ENCODE data around the gene SLC38A3. TPM values are rescaled to one million over a fixed set of nuclear protein-coding genes. Genes with fewer than 3 reads are reported as not detected.

Gene SLC38A3
- total RNA-seq, 1 donor from 2014 or later: not detected

DNA sequence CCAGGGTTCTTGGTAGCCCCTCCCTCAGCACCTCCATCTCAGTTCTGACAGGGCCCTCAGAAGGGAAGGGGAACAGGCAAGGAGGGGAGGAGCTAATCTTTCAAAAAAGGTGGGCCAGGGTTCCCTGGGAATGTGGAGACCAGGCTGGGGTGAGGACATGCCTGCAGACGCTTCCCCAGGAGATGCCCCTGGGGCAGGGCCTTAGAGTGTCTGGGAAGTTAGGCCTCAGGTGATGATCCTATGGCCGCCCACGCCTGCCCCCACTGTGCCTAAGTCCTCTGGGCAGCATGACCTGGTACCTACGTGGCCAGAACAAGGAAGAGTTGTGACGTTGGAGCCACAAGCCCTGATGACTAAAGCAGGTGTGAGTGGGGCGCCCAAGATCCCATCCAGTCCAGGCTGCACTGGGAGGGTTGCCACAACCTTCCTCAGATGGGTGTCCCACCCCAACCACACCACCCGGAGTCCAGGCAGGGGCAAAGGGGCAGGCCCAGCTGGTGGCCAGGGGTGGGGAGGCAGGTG, 60.0 kb downstream of the SLC38A3 start:
- Mint-ChIP-seq H3K27me3 (ENCODE audit: unreplicated experiment) (peaks cover 11% of the 10 kb centered on the region), H3K27ac (ENCODE audit: unreplicated experiment) (no peak overlapping the region), H3K9me3 (ENCODE audit: unreplicated experiment) (peaks cover 8% of the 10 kb centered on the region), H3K4me3 (ENCODE audit: unreplicated experiment) (no peak overlapping the region), H3K4me1 (ENCODE audit: low read depth, unreplicated experiment) (peaks cover 9% of the 10 kb centered on the region), H3K36me3 (ENCODE audit: unreplicated experiment) (no peaks in the 10 kb centered on the region)
- no peak for DNase-seq
- TF ChIP-seq, protein P1, sequence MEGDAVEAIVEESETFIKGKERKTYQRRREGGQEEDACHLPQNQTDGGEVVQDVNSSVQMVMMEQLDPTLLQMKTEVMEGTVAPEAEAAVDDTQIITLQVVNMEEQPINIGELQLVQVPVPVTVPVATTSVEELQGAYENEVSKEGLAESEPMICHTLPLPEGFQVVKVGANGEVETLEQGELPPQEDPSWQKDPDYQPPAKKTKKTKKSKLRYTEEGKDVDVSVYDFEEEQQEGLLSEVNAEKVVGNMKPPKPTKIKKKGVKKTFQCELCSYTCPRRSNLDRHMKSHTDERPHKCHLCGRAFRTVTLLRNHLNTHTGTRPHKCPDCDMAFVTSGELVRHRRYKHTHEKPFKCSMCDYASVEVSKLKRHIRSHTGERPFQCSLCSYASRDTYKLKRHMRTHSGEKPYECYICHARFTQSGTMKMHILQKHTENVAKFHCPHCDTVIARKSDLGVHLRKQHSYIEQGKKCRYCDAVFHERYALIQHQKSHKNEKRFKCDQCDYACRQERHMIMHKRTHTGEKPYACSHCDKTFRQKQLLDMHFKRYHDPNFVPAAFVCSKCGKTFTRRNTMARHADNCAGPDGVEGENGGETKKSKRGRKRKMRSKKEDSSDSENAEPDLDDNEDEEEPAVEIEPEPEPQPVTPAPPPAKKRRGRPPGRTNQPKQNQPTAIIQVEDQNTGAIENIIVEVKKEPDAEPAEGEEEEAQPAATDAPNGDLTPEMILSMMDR (IDR thresholded peaks at IDR 0.05; ENCODE audit: partially characterized antibody, unreplicated experiment): no peak

DNA sequence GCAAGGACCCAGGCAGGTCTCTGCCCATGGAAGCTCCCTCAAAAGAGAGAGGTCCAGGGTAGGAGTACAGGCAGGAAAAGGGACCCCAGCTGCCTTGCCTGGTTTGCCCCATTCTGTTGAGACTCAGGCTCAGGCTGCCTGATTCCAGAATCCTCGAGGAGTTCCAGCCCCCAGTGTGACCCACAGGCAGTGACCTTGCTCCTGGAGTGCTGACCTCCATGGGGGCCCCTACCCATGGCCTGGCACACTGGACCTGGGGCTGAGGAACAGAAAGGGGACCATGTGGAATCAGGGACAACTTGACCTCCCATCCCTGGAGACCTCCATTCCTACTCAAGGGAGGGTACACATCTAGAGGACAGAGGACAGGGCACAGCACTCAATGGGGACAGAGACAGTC, 60.5 kb downstream of the SLC38A3 start:
- no peaks in the 10 kb centered on the region for H3K36me3 Mint-ChIP-seq (ENCODE audit: unreplicated experiment)
- DNase-seq: no peak
- H3K27ac Mint-ChIP-seq (ENCODE audit: unreplicated experiment): no peak overlapping the region
- H3K4me3 Mint-ChIP-seq (ENCODE audit: unreplicated experiment): peak overlapping the region; percentile 42
- H3K9me3 Mint-ChIP-seq (ENCODE audit: unreplicated experiment): peaks cover 8% of the 10 kb centered on the region
- H3K27me3 Mint-ChIP-seq (ENCODE audit: unreplicated experiment): peaks cover 11% of the 10 kb centered on the region
- peaks cover 9% of the 10 kb centered on the region for H3K4me1 Mint-ChIP-seq (ENCODE audit: low read depth, unreplicated experiment)
- TF ChIP-seq, protein P1 (IDR thresholded peaks at IDR 0.05; ENCODE audit: partially characterized antibody, unreplicated experiment): no peak

- Mint-ChIP-seq H3K27ac (ENCODE audit: unreplicated experiment) (no peak overlapping the region), H3K4me1 (ENCODE audit: low read depth, unreplicated experiment) (peaks cover 9% of the 10 kb centered on the region), H3K36me3 (ENCODE audit: unreplicated experiment) (no peaks in the 10 kb centered on the region), H3K27me3 (ENCODE audit: unreplicated experiment) (peaks cover 11% of the 10 kb centered on the region), H3K9me3 (ENCODE audit: unreplicated experiment) (peaks cover 8% of the 10 kb centered on the region), H3K4me3 (ENCODE audit: unreplicated experiment) (peak overlapping the region; percentile 42)
- TF ChIP-seq, protein P1 (IDR thresholded peaks at IDR 0.05; ENCODE audit: partially characterized antibody, unreplicated experiment): no peak
- no peak for DNase-seq
Observed at GRCh38 chr3:50266017-50266416, 60.9 kb downstream of the SLC38A3 start.

- no peak overlapping the region for H3K27ac Mint-ChIP-seq (ENCODE audit: unreplicated experiment)
- H3K9me3 Mint-ChIP-seq (ENCODE audit: unreplicated experiment): peaks cover 8% of the 10 kb centered on the region
- no peak for DNase-seq
- H3K36me3 Mint-ChIP-seq (ENCODE audit: unreplicated experiment): no peaks in the 10 kb centered on the region
- TF ChIP-seq, protein P1 (IDR thresholded peaks at IDR 0.05; ENCODE audit: partially characterized antibody, unreplicated experiment): no peak
- no peak overlapping the region for H3K4me3 Mint-ChIP-seq (ENCODE audit: unreplicated experiment)
- peaks cover 7% of the 10 kb centered on the region for H3K4me1 Mint-ChIP-seq (ENCODE audit: low read depth, unreplicated experiment)
- H3K27me3 Mint-ChIP-seq (ENCODE audit: unreplicated experiment): peaks cover 17% of the 10 kb centered on the region
Observed at GRCh38 chr3:50266836-50267235, 61.8 kb downstream of the SLC38A3 start.

GRCh38 chr3:50267280-50267913, 62.3 kb downstream of the SLC38A3 start:
- Mint-ChIP-seq H3K27ac (ENCODE audit: unreplicated experiment) (no peak overlapping the region), H3K9me3 (ENCODE audit: unreplicated experiment) (peaks cover 8% of the 10 kb centered on the region), H3K4me3 (ENCODE audit: unreplicated experiment) (no peak overlapping the region), H3K36me3 (ENCODE audit: unreplicated experiment) (no peaks in the 10 kb centered on the region), H3K4me1 (ENCODE audit: low read depth, unreplicated experiment) (peaks cover 7% of the 10 kb centered on the region), H3K27me3 (ENCODE audit: unreplicated experiment) (peaks cover 17% of the 10 kb centered on the region)
- no peak for DNase-seq
- TF ChIP-seq, protein P1 (IDR thresholded peaks at IDR 0.05; ENCODE audit: partially characterized antibody, unreplicated experiment): no peak
